B cell (primary cell): ENCODE measurements around the gene SLC22A12.

Experiments used
- EZH2 ChIP-seq: IDR thresholded peaks from 2 replicates; pipeline ENCODE4 v1.6.1; 2012; ENCODE audit warnings: borderline replicate concordance, low read depth, mild to moderate bottlenecking, moderate library complexity, low read length; ENCODE audit not compliant: insufficient read depth, poor library complexity, severe bottlenecking
- TF ChIP-seq, protein P1 (sequence below): fragments of 200-600 bp; IDR thresholded peaks from one replicate; pipeline ENCODE4 v1.8.0; 2022; ENCODE audit warnings: antibody characterized with exemption, mild to moderate bottlenecking

DNA sequence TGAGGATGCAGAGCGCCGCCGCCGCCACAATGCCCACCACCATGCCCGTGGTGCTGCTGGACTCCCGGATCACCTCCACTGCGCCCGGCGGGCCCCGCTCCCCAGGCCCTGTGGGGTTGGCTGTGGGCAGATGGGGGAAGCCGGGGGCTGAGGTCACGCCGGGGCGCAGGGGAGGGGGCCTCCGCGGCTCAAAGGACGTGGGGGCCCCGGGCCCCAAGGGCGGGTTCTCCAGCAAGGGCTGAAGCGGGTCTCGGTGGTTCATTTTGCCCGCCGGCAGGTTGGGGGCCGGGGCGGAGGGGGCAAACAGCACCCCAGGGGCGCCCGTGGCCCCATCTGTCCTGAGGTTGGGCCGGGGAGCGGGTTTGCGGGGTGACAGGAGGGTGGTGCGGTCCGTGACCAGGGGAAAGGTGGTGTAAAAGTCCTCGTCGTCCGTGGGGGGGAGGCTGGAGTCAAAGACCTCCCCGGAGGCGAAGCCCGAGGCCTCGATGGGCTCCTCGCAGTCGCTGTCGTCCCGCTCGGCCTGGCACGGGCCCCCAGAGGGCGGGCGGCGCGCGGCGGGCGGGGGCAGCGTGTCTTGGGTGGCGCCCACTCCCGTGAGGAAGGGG, 16.5 kb downstream of the SLC22A12 start:
- TF ChIP-seq EZH2, result no peak
- TF ChIP-seq, protein P1, sequence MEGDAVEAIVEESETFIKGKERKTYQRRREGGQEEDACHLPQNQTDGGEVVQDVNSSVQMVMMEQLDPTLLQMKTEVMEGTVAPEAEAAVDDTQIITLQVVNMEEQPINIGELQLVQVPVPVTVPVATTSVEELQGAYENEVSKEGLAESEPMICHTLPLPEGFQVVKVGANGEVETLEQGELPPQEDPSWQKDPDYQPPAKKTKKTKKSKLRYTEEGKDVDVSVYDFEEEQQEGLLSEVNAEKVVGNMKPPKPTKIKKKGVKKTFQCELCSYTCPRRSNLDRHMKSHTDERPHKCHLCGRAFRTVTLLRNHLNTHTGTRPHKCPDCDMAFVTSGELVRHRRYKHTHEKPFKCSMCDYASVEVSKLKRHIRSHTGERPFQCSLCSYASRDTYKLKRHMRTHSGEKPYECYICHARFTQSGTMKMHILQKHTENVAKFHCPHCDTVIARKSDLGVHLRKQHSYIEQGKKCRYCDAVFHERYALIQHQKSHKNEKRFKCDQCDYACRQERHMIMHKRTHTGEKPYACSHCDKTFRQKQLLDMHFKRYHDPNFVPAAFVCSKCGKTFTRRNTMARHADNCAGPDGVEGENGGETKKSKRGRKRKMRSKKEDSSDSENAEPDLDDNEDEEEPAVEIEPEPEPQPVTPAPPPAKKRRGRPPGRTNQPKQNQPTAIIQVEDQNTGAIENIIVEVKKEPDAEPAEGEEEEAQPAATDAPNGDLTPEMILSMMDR, result no peak
